Measurements from ENCODE around the gene HECTD4. TPM values are rescaled to one million over a fixed set of nuclear protein-coding genes. Genes with fewer than 3 reads are reported as not detected.
"Not testable (repeated sequence)": the region's sequence is repeated elsewhere in the genome, so short reads cannot be mapped to it uniquely, and the experiment has no call there.

The HECTD4 gene
- total and polyA plus RNA-seq, 12 donors = 17.5 to 50.0 (median 27.7) TPM

GRCh38 chr12:112352921-112353320 lies 29.3 kb downstream of the HECTD4 start:
- Histone ChIP-seq H3K4me1 (replicated peaks in 1 of 2) (peaks cover 0 to 20% of the 10 kb centered on the region in 2 donors), H3K27me3 (no peaks in the 10 kb centered on the region), H3K27ac (no peak overlapping the region), H3K9me3 (replicated peaks in 1 of 3) (no peaks in the 10 kb centered on the region), H3K36me3 (replicated peaks in 1 of 2) (no peaks in the 10 kb centered on the region), H3K4me3 (no peak overlapping the region)
- TF ChIP-seq POLR2A (IDR thresholded peaks at IDR 0.05) (no peak), CTCF (IDR thresholded peaks at IDR 0.05) (no peak)
- 97 to 100% (median 98%) methylated on average over 1 of the region's 1 CpG for WGBS, 4 donors
- intact Hi-C loops (cut with DNase I) = no loop called here
- no peak for DNase-seq

- intact Hi-C loops (cut with DNase I) = no loop called here
These were observed 31.3 kb downstream of the HECTD4 start for GRCh38 chr12:112350593-112351592.

GRCh38 chr12:112349431-112349830 lies 32.8 kb downstream of the HECTD4 start:
- Histone ChIP-seq H3K4me1 (replicated peaks in 1 of 2) (peaks cover 0 to 20% of the 10 kb centered on the region in 2 donors), H3K27ac (no peak overlapping the region), H3K9me3 (replicated peaks in 1 of 3) (no peaks in the 10 kb centered on the region), H3K4me3 (no peak overlapping the region), H3K36me3 (replicated peaks in 1 of 2) (no peaks in the 10 kb centered on the region), H3K27me3 (no peaks in the 10 kb centered on the region)
- WGBS, 4 donors = 53 to 64% (median 61%) methylated on average over 2 of the region's 2 CpGs
- TF ChIP-seq CTCF (IDR thresholded peaks at IDR 0.05) (no peak), POLR2A (IDR thresholded peaks at IDR 0.05) (no peak)
- intact Hi-C loops (cut with DNase I) = no loop called here
- DNase-seq = no peak

More at GRCh38 chr12:112350593-112351592, 31.3 kb downstream of the HECTD4 start:
- no peaks in the 10 kb centered on the region for H3K36me3 ChIP-seq (replicated peaks in 1 of 2)
- 67 to 90% (median 77%) methylated on average over 3 of the region's 3 CpGs for WGBS, 4 donors
- peaks cover 0 to 20% of the 10 kb centered on the region in 2 donors for H3K4me1 ChIP-seq (replicated peaks in 1 of 2)
- TF ChIP-seq CTCF (IDR thresholded peaks at IDR 0.05) = no peak
- TF ChIP-seq POLR2A (IDR thresholded peaks at IDR 0.05) = no peak
- no peaks in the 10 kb centered on the region for H3K9me3 ChIP-seq (replicated peaks in 1 of 3)
- no peak overlapping the region for H3K4me3 ChIP-seq
- no peaks in the 10 kb centered on the region for H3K27me3 ChIP-seq
- no peak overlapping the region for H3K27ac ChIP-seq
- DNase-seq = no peak

GRCh38 chr12:112348926-112349325 lies 33.3 kb downstream of the HECTD4 start:
- WGBS, 4 donors = 94 to 98% (median 97%) methylated on average over 6 of the region's 6 CpGs

More at GRCh38 chr12:112348926-112349325, 33.3 kb downstream of the HECTD4 start:
- H3K27ac ChIP-seq; H3K9me3 ChIP-seq (replicated peaks in 1 of 3); H3K4me3 ChIP-seq; DNase-seq; intact Hi-C loops (cut with DNase I); H3K27me3 ChIP-seq; H3K36me3 ChIP-seq (replicated peaks in 1 of 2): not testable (repeated sequence)
- peaks cover 0 to 20% of the 10 kb centered on the region in 2 donors for H3K4me1 ChIP-seq (replicated peaks in 1 of 2)
